Loucy (cell line): ENCODE results near the gene DSG1.

ENCODE experiments used
- H2AFZ ChIP-seq: fragments of 200-600 bp; sonication (generic); 2 replicates; pipeline ENCODE4 v1.6.0; 2016; ENCODE audit warnings: antibody characterized with exemption, mild to moderate bottlenecking, low read length, moderate library complexity
- H3F3A ChIP-seq: fragments of 200-600 bp; 2 replicates; pipeline ENCODE4 v1.6.0; 2016; ENCODE audit warnings: antibody characterized with exemption, low read depth, mild to moderate bottlenecking
- H3K27me3 ChIP-seq: fragments of 200-600 bp; sonication (generic); 2 replicates; pipeline ENCODE4 v1.6.1; 2014; ENCODE audit warnings: low read length, mild to moderate bottlenecking; ENCODE audit not compliant: insufficient read depth, poor library complexity, severe bottlenecking
- H3K36me3 ChIP-seq: fragments of 200-600 bp; sonication (generic); 2 replicates; pipeline ENCODE4 v1.6.1; 2016; ENCODE audit warnings: low read length; ENCODE audit not compliant: insufficient read depth
- H3K4me1 ChIP-seq: fragments of 200-600 bp; sonication (generic); 2 replicates; pipeline ENCODE4 v1.5.1; 2014; ENCODE audit warnings: low read length, mild to moderate bottlenecking; ENCODE audit not compliant: insufficient read depth, poor library complexity, severe bottlenecking
- H3K4me2 ChIP-seq: fragments of 200-600 bp; sonication (generic); 2 replicates; pipeline ENCODE4 v1.6.0; 2014; ENCODE audit warnings: antibody characterized with exemption, low read length, low read depth, mild to moderate bottlenecking; ENCODE audit not compliant: poor library complexity, severe bottlenecking
- H3K4me3 ChIP-seq: fragments of 200-600 bp; sonication (generic); 2 replicates; pipeline ENCODE4 v1.5.1; 2014; ENCODE audit warnings: low read length, mild to moderate bottlenecking, mixed read lengths; ENCODE audit not compliant: poor library complexity, severe bottlenecking
- H3K79me2 ChIP-seq: fragments of 200-600 bp; sonication (generic); 2 replicates; pipeline ENCODE4 v1.6.1; 2014; ENCODE audit warnings: low read length; ENCODE audit not compliant: insufficient read depth
- H3K9ac ChIP-seq: fragments of 200-600 bp; sonication (generic); 2 replicates; pipeline ENCODE4 v1.6.0; 2014; ENCODE audit warnings: mild to moderate bottlenecking, low read depth, low read length, moderate library complexity; ENCODE audit not compliant: poor library complexity, severe bottlenecking
- H3K9me2 ChIP-seq: fragments of 200-600 bp; sonication (generic); replicated peaks from 2 replicates; pipeline ENCODE4 v1.6.1; 2016; ENCODE audit warnings: low read depth, low read length, mixed read lengths
- H3K9me3 ChIP-seq: fragments of 200-600 bp; sonication (generic); 2 replicates; pipeline ENCODE4 v1.6.1; 2014; ENCODE audit warnings: mild to moderate bottlenecking, antibody characterized with exemption, low read length, low read depth; ENCODE audit not compliant: insufficient read depth
- H4K20me1 ChIP-seq: fragments of 200-600 bp; sonication (generic); 2 replicates; pipeline ENCODE4 v1.6.0; 2014; ENCODE audit warnings: antibody characterized with exemption, low read length, mild to moderate bottlenecking; ENCODE audit not compliant: insufficient read depth, poor library complexity, severe bottlenecking
- CTCF ChIP-seq: fragments of 200-600 bp; sonication (generic); conservative IDR thresholded peaks from 2 replicates; pipeline ENCODE4 v1.5.1; 2014; ENCODE audit warnings: mild to moderate bottlenecking, antibody characterized with exemption, low read length
- EZH2phosphoT487 ChIP-seq: fragments of 200-600 bp; IDR thresholded peaks from 2 replicates; pipeline ENCODE4 v1.6.1; 2018; ENCODE audit warnings: antibody characterized with exemption, mild to moderate bottlenecking, moderate library complexity, borderline replicate concordance

DSG1 gene

GRCh38 chr18:31270578-31270977, 47.4 kb upstream of the DSG1 start:
- no peaks in the 10 kb centered on the region for H3K27me3 ChIP-seq
- no peaks in the 10 kb centered on the region for H3K9me3 ChIP-seq
- no peak overlapping the region for H3K4me3 ChIP-seq
- H4K20me1 ChIP-seq: no peaks in the 10 kb centered on the region
- H2AFZ ChIP-seq: no peak overlapping the region
- no peaks in the 10 kb centered on the region for H3K4me1 ChIP-seq
- no peak overlapping the region for H3K9ac ChIP-seq
- no peak overlapping the region for H3K4me2 ChIP-seq
- no peaks in the 10 kb centered on the region for H3K79me2 ChIP-seq
- no peaks in the 10 kb centered on the region for H3F3A ChIP-seq
- no peaks in the 10 kb centered on the region for H3K9me2 ChIP-seq
- no peaks in the 10 kb centered on the region for H3K36me3 ChIP-seq
- TF ChIP-seq EZH2phosphoT487 (no peak), CTCF (no peak)

- no peak overlapping the region for H3K9ac ChIP-seq
- TF ChIP-seq CTCF: no peak
- TF ChIP-seq EZH2phosphoT487: no peak
- H3K9me2 ChIP-seq: no peaks in the 10 kb centered on the region
- H3K4me3 ChIP-seq: no peak overlapping the region
- H2AFZ ChIP-seq: no peak overlapping the region
- no peaks in the 10 kb centered on the region for H3K9me3 ChIP-seq
- no peaks in the 10 kb centered on the region for H3K36me3 ChIP-seq
- H3K27me3 ChIP-seq: no peaks in the 10 kb centered on the region
- no peaks in the 10 kb centered on the region for H3K79me2 ChIP-seq
- no peaks in the 10 kb centered on the region for H3F3A ChIP-seq
- H4K20me1 ChIP-seq: no peaks in the 10 kb centered on the region
- H3K4me1 ChIP-seq: no peaks in the 10 kb centered on the region
- H3K4me2 ChIP-seq: no peak overlapping the region
These were observed 44.0 kb upstream of the DSG1 start for GRCh38 chr18:31273812-31274527.

- Histone ChIP-seq H3K4me1 (no peaks in the 10 kb centered on the region), H3K9me2 (no peaks in the 10 kb centered on the region), H4K20me1 (no peaks in the 10 kb centered on the region), H3F3A (no peaks in the 10 kb centered on the region), H3K27me3 (no peaks in the 10 kb centered on the region), H3K79me2 (no peaks in the 10 kb centered on the region), H3K36me3 (no peaks in the 10 kb centered on the region), H2AFZ (no peak overlapping the region), H3K4me3 (no peak overlapping the region), H3K9ac (no peak overlapping the region), H3K9me3 (no peaks in the 10 kb centered on the region), H3K4me2 (no peak overlapping the region)
- no peak for TF ChIP-seq CTCF
- no peak for TF ChIP-seq EZH2phosphoT487
These were observed 43.0 kb upstream of the DSG1 start for GRCh38 chr18:31274931-31275330.
